Jurkat, Clone E6-1 (cell line): ENCODE results near the gene PCCA.
"Not testable (repeated sequence)": the region's sequence is repeated elsewhere in the genome, so short reads cannot be mapped to it uniquely, and the experiment has no call there.

Source experiments
- DNase-seq: peaks from one replicate; pipeline ENCODE4 v3.0.0-alpha.2; 2011; ENCODE audit warnings: low read depth, low spot score
- H3K4me3 ChIP-seq: 2 replicates; pipeline ENCODE4 v1.5.1; 2011; ENCODE audit warnings: mild to moderate bottlenecking, low read length, control low read depth, moderate library complexity

Gene PCCA

GRCh38 chr13:100564444-100565223, 475.7 kb downstream of the PCCA start:
- no peak for DNase-seq
- no peak overlapping the region for H3K4me3 ChIP-seq

DNA sequence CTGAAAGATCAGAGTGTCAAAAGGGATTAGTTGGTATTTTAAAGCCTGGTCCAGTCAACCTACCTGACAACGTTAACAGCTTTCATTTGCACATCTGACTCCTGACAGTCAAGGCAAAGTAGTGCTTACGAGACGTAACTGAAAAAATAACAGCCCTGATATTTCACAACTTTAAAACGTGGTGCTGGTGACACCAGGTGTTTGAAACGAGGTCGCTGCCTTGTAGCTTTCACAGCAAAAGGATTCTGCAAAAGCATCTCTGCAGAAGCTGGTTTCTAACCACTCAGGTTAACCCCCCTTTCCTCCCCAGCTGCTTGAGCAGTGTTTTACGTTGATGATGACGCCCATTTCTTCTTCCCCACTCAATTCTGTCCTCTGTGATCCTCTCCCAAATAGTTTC, 476.4 kb downstream of the PCCA start:
- DNase-seq, result peak; percentile 59
- no peak overlapping the region for H3K4me3 ChIP-seq

DNA sequence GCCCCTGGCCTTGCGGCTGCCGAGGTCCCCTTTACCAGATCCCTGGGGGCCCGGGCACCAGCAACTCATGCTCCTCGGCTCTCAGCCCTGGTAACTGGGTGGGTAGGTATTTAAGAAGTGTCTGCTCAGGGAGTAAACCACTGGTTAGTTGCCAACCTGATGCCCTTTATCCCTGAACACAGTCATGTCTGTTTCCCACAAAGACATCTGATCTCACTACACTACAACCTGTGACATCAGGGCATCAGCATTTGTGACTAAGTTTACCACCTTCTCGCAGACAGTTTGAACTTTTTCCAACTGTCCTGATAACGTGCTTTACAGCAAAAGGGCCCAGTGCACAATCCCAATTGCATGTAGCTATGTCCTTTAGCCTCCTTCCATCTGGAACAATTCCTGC, 477.6 kb downstream of the PCCA start:
- H3K4me3 ChIP-seq, result no peak overlapping the region
- no peak for DNase-seq

DNA sequence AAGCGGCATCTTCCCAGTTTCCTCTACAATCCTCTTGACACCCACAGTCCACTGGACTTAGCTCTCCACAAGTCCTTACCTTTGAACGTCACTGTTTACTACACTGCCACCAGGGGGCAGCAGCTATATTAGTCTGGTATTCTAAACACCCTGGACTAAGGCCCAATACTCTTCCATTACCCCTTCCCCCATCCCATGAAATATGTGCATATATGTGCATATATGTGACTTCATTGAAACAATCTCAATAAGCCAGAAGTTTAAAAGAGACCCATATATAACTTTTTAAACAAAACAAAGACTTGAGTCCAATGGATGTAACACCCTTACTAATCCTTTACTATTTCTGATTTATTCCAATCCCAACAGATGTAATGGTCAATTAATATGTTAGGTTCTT, 484.2 kb downstream of the PCCA start:
- DNase-seq, result peak; percentile 70

GRCh38 chr13:100577239-100577638, 488.3 kb downstream of the PCCA start:
- H3K4me3 ChIP-seq, DNase-seq: not testable (repeated sequence)

More for the DNA sequence above, 484.2 kb downstream of the PCCA start:
- no peak overlapping the region for H3K4me3 ChIP-seq
